Measurements from ENCODE around the gene RNASE8. TPM values are rescaled to one million over a fixed set of nuclear protein-coding genes. Genes with fewer than 3 reads are reported as not detected.
A peak's percentile ranks its signal among the peaks of the same experiment; 100 is the strongest.

The RNASE8 gene
- total RNA-seq, 1 experiment from 2014 or later = not detected

DNA sequence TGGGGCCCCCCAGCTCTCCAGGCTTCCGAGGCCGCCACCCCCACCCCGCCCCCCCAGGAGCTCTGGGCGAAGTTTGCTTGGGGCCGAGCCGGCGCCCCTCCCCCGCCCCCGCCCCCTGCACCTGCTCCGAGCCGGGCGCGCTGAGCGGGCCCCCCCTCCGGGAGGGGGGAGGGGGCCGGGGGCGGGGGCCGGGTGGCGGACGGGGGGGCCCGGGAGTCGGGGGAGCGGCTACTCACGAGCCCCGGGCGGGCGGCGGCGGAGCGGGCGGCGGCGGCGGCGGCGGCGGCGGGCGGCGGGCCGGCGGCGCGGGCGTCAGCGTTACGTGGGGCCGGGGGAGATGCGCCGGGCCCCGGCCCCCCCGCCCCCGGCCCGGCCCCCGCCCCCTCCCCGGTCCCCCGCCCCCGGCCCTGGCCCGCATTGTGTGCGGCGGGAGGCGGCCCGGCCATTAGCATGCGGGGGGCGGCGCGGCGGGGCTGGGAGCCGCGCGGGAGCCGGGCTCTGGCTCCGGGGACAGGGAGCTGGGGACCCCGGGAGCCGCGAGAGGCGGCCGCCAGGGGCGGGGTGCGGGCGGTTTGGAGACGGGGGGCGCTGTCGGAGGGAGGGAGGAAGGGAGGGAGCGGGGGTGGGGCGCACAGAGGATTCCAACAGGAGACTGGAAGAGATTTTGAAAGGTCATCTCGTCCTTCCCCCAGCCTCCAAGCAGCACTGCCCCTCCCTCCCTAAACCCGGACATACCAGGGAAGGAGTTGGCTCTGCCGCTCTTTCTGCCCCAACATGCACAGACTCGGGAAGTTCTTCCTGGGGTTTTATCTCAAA is 40.7 kb downstream of the RNASE8 start, which contains the start of gene ZNF219:
ZNF219 (minus strand) TSS at position 580 of the 816 bp plus-strand sequence. CDS start 5,064 bp downstream, outside the sequence.
- Histone ChIP-seq H2AFZ (ENCODE audit: low read length) (peak within 1 kb of the TSS; percentile 81), H3K9ac (ENCODE audit: low read length) (peak within 1 kb of the TSS; percentile 6; the same call in 1 of the 2 replicates), H3K27me3 (ENCODE audit: low read length) (no peaks in the 10 kb centered on the region), H3K4me2 (ENCODE audit: low read length) (peak within 1 kb of the TSS; percentile 82), H3K9me2 (replicated peaks; ENCODE audit: low read length) (no peaks in the 10 kb centered on the region), H3K9me3 (ENCODE audit: low read length) (no peaks in the 10 kb centered on the region), H3K36me3 (ENCODE audit: low read depth, low read length) (no peaks in the 10 kb centered on the region), H3K27ac (ENCODE audit: low read length) (no peak within 1 kb of the TSS), H4K20me1 (ENCODE audit: low read length) (no peaks in the 10 kb centered on the region), H3K4me3 (ENCODE audit: low read length) (peak within 1 kb of the TSS; percentile 69), H3K4me1 (ENCODE audit: insufficient read depth, low read length) (peaks cover 28% of the 10 kb centered on the region), H3F3A (ENCODE audit: low read length, unreplicated experiment) (no peaks in the 10 kb centered on the region), H3K79me2 (ENCODE audit: low read length) (no peaks in the 10 kb centered on the region)
- CTCF ChIA-PET = no interaction called here
- POLR2A ChIA-PET (ENCODE audit: unreplicated experiment) = no interaction called here
- ATAC-seq (peak; percentile 34), DNase-seq (peak; percentile 15)
- TF ChIP-seq EZH2phosphoT487 (IDR thresholded peaks at IDR 0.05; ENCODE audit: borderline replicate concordance, low read length) (no peak), EZH2 (IDR thresholded peaks at IDR 0.05; ENCODE audit: low read length, unreplicated experiment) (no peak)
- TF ChIP-seq, protein P1, sequence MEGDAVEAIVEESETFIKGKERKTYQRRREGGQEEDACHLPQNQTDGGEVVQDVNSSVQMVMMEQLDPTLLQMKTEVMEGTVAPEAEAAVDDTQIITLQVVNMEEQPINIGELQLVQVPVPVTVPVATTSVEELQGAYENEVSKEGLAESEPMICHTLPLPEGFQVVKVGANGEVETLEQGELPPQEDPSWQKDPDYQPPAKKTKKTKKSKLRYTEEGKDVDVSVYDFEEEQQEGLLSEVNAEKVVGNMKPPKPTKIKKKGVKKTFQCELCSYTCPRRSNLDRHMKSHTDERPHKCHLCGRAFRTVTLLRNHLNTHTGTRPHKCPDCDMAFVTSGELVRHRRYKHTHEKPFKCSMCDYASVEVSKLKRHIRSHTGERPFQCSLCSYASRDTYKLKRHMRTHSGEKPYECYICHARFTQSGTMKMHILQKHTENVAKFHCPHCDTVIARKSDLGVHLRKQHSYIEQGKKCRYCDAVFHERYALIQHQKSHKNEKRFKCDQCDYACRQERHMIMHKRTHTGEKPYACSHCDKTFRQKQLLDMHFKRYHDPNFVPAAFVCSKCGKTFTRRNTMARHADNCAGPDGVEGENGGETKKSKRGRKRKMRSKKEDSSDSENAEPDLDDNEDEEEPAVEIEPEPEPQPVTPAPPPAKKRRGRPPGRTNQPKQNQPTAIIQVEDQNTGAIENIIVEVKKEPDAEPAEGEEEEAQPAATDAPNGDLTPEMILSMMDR (conservative IDR thresholded peaks at IDR 0.05; ENCODE audit: low read depth, low read length) = no peak
- BruUV-seq (replicated peaks) = no TSS peak
- intact Hi-C loops (cut with micrococcal nuclease) = no loop called here

GRCh38 chr14:21098892-21099595 is 41.4 kb downstream of the RNASE8 start:
- CTCF ChIA-PET = no interaction called here
- BruUV-seq (replicated peaks) = no TSS peak
- DNase-seq = peak; percentile 34

DNA sequence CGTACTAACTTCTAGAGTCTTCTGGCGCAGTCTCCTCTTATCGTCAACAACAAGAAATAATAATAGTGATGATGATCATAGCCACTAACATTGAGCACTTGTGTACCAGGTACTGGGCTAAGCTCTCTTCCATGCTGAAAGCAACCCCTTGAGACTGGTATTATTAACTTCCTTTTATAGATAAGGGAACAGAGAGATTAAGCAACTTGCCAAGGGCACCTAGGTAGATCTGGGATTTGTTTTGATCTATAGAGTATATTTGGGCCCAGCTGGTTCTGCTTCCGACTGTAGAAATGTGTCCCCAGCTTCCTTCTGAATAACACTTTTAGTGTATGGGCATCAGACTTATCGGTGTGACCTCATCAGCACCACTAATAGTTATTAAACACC is 42.0 kb downstream of the RNASE8 start:
- no peaks in the 10 kb centered on the region for H3K79me2 ChIP-seq (ENCODE audit: low read length)
- TF ChIP-seq EZH2 (IDR thresholded peaks at IDR 0.05; ENCODE audit: low read length, unreplicated experiment) (no peak), EZH2phosphoT487 (IDR thresholded peaks at IDR 0.05; ENCODE audit: borderline replicate concordance, low read length) (no peak)
- H2AFZ ChIP-seq (ENCODE audit: low read length) = peak overlapping the region; percentile 81; the same call in 1 of the 2 replicates
- H3K9ac ChIP-seq (ENCODE audit: low read length) = no peak overlapping the region
- no peak overlapping the region for H3K27ac ChIP-seq (ENCODE audit: low read length)
- H3K4me3 ChIP-seq (ENCODE audit: low read length) = peak overlapping the region; percentile 69
- CTCF ChIA-PET = no interaction called here
- no peaks in the 10 kb centered on the region for H3F3A ChIP-seq (ENCODE audit: low read length, unreplicated experiment)
- H3K4me2 ChIP-seq (ENCODE audit: low read length) = peak overlapping the region; percentile 82
- no peaks in the 10 kb centered on the region for H3K9me3 ChIP-seq (ENCODE audit: low read length)
- H4K20me1 ChIP-seq (ENCODE audit: low read length) = no peaks in the 10 kb centered on the region
- POLR2A ChIA-PET (ENCODE audit: unreplicated experiment) = no interaction called here
- no peak for ATAC-seq
- H3K27me3 ChIP-seq (ENCODE audit: low read length) = no peaks in the 10 kb centered on the region
- peaks cover 34% of the 10 kb centered on the region for H3K4me1 ChIP-seq (ENCODE audit: insufficient read depth, low read length)
- DNase-seq = no peak
- H3K36me3 ChIP-seq (ENCODE audit: low read depth, low read length) = no peaks in the 10 kb centered on the region
- H3K9me2 ChIP-seq (replicated peaks; ENCODE audit: low read length) = no peaks in the 10 kb centered on the region
- intact Hi-C loops (cut with micrococcal nuclease) = no loop called here
- no TSS peak for BruUV-seq (replicated peaks)

More at GRCh38 chr14:21098892-21099595, 41.4 kb downstream of the RNASE8 start:
- H3K4me1 ChIP-seq (ENCODE audit: insufficient read depth, low read length) = peaks cover 29% of the 10 kb centered on the region
- ATAC-seq = no peak
- H3K27me3 ChIP-seq (ENCODE audit: low read length) = no peaks in the 10 kb centered on the region
- no peaks in the 10 kb centered on the region for H3K9me2 ChIP-seq (replicated peaks; ENCODE audit: low read length)
- POLR2A ChIA-PET (ENCODE audit: unreplicated experiment) = no interaction called here
- H3F3A ChIP-seq (ENCODE audit: low read length, unreplicated experiment) = no peaks in the 10 kb centered on the region
- H3K4me3 ChIP-seq (ENCODE audit: low read length) = peak overlapping the region; percentile 69
- peak overlapping the region; percentile 82 for H3K4me2 ChIP-seq (ENCODE audit: low read length)
- no peak overlapping the region for H3K27ac ChIP-seq (ENCODE audit: low read length)
- no peaks in the 10 kb centered on the region for H3K36me3 ChIP-seq (ENCODE audit: low read depth, low read length)
- H3K79me2 ChIP-seq (ENCODE audit: low read length) = no peaks in the 10 kb centered on the region
- no peaks in the 10 kb centered on the region for H4K20me1 ChIP-seq (ENCODE audit: low read length)
- intact Hi-C loops (cut with micrococcal nuclease) = no loop called here
- peak overlapping the region; percentile 6; the same call in 1 of the 2 replicates for H3K9ac ChIP-seq (ENCODE audit: low read length)
- no peaks in the 10 kb centered on the region for H3K9me3 ChIP-seq (ENCODE audit: low read length)
- peak overlapping the region; percentile 81 for H2AFZ ChIP-seq (ENCODE audit: low read length)
- no peak for TF ChIP-seq EZH2 (IDR thresholded peaks at IDR 0.05; ENCODE audit: low read length, unreplicated experiment)

Measured in PC-3 (cell line).